22Rv1 (cell line): ENCODE results near the gene SLC24A4.

Source experiments
- CTCF ChIP-seq: fragments of 450-650 bp; IDR thresholded peaks from 2 replicates; pipeline ENCODE4 v1.5.1; 2017; ENCODE audit warnings: mild to moderate bottlenecking
- ZFX ChIP-seq: fragments of 450-650 bp; IDR thresholded peaks from 2 replicates; pipeline ENCODE4 v1.6.1; 2017; ENCODE audit warnings: antibody characterized with exemption, borderline replicate concordance

GRCh38 chr14:92404018-92404417 lies 81.1 kb downstream of the SLC24A4 start:
- TF ChIP-seq CTCF = no peak
- no peak for TF ChIP-seq ZFX
